CD14-positive monocyte (primary cell): ENCODE results near the gene ADD2. TPM values are rescaled to one million over a fixed set of nuclear protein-coding genes. Genes with fewer than 3 reads are reported as not detected.
A peak's percentile ranks its signal among the peaks of the same experiment; 100 is the strongest.

Source experiments
- DNase-seq, 3 donors: peaks; one replicate each; pipeline ENCODE4 v3.0.0-alpha.2; 2011 to 2022
- H2AFZ ChIP-seq: 2 replicates; pipeline ENCODE4 v1.6.0; 2012; ENCODE audit warnings: mild to moderate bottlenecking, low read depth, low read length, inconsistent platforms; ENCODE audit not compliant: insufficient read depth, poor library complexity, severe bottlenecking
- H3K27ac ChIP-seq, 2 donors: 1 replicate in 1 of 2; 2 replicates in 1 of 2; pipeline ENCODE4 v1.5.1; 2012 to 2013; ENCODE audit warnings: low read length in 2 of 2, control low read depth in 1 of 2, inconsistent platforms in 1 of 2, low read depth in 1 of 2, mild to moderate bottlenecking in 1 of 2
- H3K27me3 ChIP-seq, 2 donors: one replicate each; pipeline versions ENCODE4 v1.6.0 to v1.6.1; 2011 to 2013; ENCODE audit warnings: low read length in 2 of 2; ENCODE audit not compliant: control insufficient read depth in 2 of 2, insufficient read depth in 2 of 2
- H3K36me3 ChIP-seq, 2 donors: replicated peaks in 1 of 2; 1 replicate in 1 of 2; 2 replicates in 1 of 2; pipeline versions ENCODE4 v1.5.1 to v1.6.1; 2012 to 2013; ENCODE audit warnings: low read length in 2 of 2, control low read depth in 1 of 2, inconsistent platforms in 1 of 2, mild to moderate bottlenecking in 1 of 2; ENCODE audit not compliant: insufficient read depth in 2 of 2, control insufficient read depth in 1 of 2
- H3K4me1 ChIP-seq, 2 donors: 1 replicate in 1 of 2; 2 replicates in 1 of 2; pipeline versions ENCODE4 v1.5.1 to v1.6.1; 2012 to 2013; ENCODE audit warnings: low read length in 2 of 2, control low read depth in 1 of 2, inconsistent platforms in 1 of 2, mild to moderate bottlenecking in 1 of 2, moderate library complexity in 1 of 2; ENCODE audit not compliant: insufficient read depth in 2 of 2, control insufficient read depth in 1 of 2
- H3K4me2 ChIP-seq: replicated peaks from 2 replicates; pipeline ENCODE3; 2012; ENCODE audit warnings: low read length, moderate library complexity, mild to moderate bottlenecking; ENCODE audit not compliant: poor library complexity, severe bottlenecking; ENCODE audit errors: extremely low read depth
- H3K4me3 ChIP-seq, 3 experiments: fragments of 200-600 bp in 1 of 3; sonication (generic) in 1 of 3; replicated peaks in 1 of 3; 1 replicate in 2 of 3; 2 replicates in 1 of 3; pipeline ENCODE4 v1.5.1; 2011 to 2013; ENCODE audit warnings: low read length in 3 of 3, mild to moderate bottlenecking in 3 of 3, control low read depth in 2 of 3, low read depth in 2 of 3, inconsistent platforms in 1 of 3, moderate library complexity in 1 of 3
- H3K79me2 ChIP-seq: 2 replicates; pipeline ENCODE4 v1.6.0; 2012; ENCODE audit warnings: mild to moderate bottlenecking, control low read depth, inconsistent platforms, low read length, moderate library complexity; ENCODE audit not compliant: insufficient read depth
- H3K9ac ChIP-seq: 2 replicates; pipeline ENCODE4 v1.6.0; 2017; ENCODE audit warnings: low read length, mild to moderate bottlenecking; ENCODE audit not compliant: insufficient read depth, poor library complexity, severe bottlenecking
- H3K9me3 ChIP-seq, 2 donors: replicated peaks in 1 of 2; 1 replicate in 1 of 2; 2 replicates in 1 of 2; pipeline versions ENCODE4 v1.5.1 to v1.6.1; 2012 to 2013; ENCODE audit warnings: low read length in 2 of 2, control low read depth in 1 of 2; ENCODE audit not compliant: control insufficient read depth in 1 of 2, insufficient read depth in 1 of 2
- H4K20me1 ChIP-seq: 2 replicates; pipeline ENCODE4 v1.6.0; 2012; ENCODE audit warnings: mild to moderate bottlenecking, low read length, control low read depth, moderate library complexity; ENCODE audit not compliant: insufficient read depth
- H3K27ac Mint-ChIP-seq, 7 donors: one replicate each; pipeline ENCODE4 v1.8.0; 2020; ENCODE audit warnings: mild to moderate bottlenecking in 7 of 7, mixed read lengths in 7 of 7, moderate library complexity in 6 of 7, inconsistent platforms in 2 of 7
- H3K27me3 Mint-ChIP-seq, 3 donors: one replicate each; pipeline ENCODE4 v1.8.0; 2021 to 2022; ENCODE audit warnings: low read depth in 3 of 3, mild to moderate bottlenecking in 3 of 3, mixed read lengths in 3 of 3, moderate library complexity in 3 of 3, inconsistent platforms in 1 of 3
- H3K36me3 Mint-ChIP-seq, 2 donors: one replicate each; pipeline ENCODE4 v1.8.0; 2020; ENCODE audit warnings: mixed read lengths in 2 of 2, inconsistent platforms in 1 of 2, mild to moderate bottlenecking in 1 of 2
- H3K4me1 Mint-ChIP-seq: one replicate; pipeline ENCODE4 v1.8.0; 2020; ENCODE audit warnings: mild to moderate bottlenecking, mixed read lengths
- H3K4me3 Mint-ChIP-seq, 2 donors: one replicate each; pipeline ENCODE4 v1.8.0; 2020; ENCODE audit warnings: mild to moderate bottlenecking in 2 of 2, mixed read lengths in 2 of 2, moderate library complexity in 1 of 2
- H3K9me3 Mint-ChIP-seq, 7 donors: one replicate each; pipeline ENCODE4 v1.8.0; 2020 to 2022; ENCODE audit warnings: mixed read lengths in 7 of 7, mild to moderate bottlenecking in 6 of 7, moderate library complexity in 6 of 7, inconsistent platforms in 2 of 7
- whole genome bisulfite sequencing: methylation state at CpG from one replicate; pipeline ENCODE4 v1.1.5; 2013; ENCODE audit warnings: missing lambda C conversion rate; ENCODE audit not compliant: insufficient coverage; 5-methylcytosine and 5-hydroxymethylcytosine counted together
- intact Hi-C, 2 donors: fragments of 100-400 bp; cut with micrococcal nuclease; formaldehyde crosslinking; loops; one replicate each; pipeline versions ENCODE4 v1.15.0 to v1.15.1; 2023
- polyA minus RNA-seq: library from RNA; depleted of rRNA, polyadenylated mRNA; stranded (reverse); fragments of >200 nt; gene quantifications from 2 replicates; pipeline ENCODE4 v1.2.3, GENCODE V29; 2012
- polyA plus RNA-seq, 3 donors: library from polyadenylated mRNA; depleted of rRNA in 1 of 3; unstranded in 2 of 3; stranded (reverse) in 1 of 3; fragments of 300-500 nt in 2 of 3; fragments of >200 nt in 1 of 3; fragmentation: Illumina TruSeq in 2 of 3; gene quantifications; 1 replicate in 2 of 3; 2 replicates in 1 of 3; pipeline ENCODE4 v1.2.3, GENCODE V29; 2012 to 2021
- total RNA-seq, 12 experiments: library from RNA in 1 of 12; stranded (reverse) in 1 of 12; fragments of 120-200 nt in 1 of 12; gene quantifications; one replicate each; pipeline ENCODE4 v1.2.4 and lab custom pipeline; 2013 to 2026; ENCODE audit warnings: mixed read lengths in 6 of 12, inconsistent platforms in 1 of 12
- TF ChIP-seq, protein P1 (sequence below): fragments of 200-600 bp; IDR thresholded peaks from one replicate; pipeline ENCODE4 v1.8.0; 2022; ENCODE audit warnings: antibody characterized with exemption, mild to moderate bottlenecking

ADD2 gene, protein sequence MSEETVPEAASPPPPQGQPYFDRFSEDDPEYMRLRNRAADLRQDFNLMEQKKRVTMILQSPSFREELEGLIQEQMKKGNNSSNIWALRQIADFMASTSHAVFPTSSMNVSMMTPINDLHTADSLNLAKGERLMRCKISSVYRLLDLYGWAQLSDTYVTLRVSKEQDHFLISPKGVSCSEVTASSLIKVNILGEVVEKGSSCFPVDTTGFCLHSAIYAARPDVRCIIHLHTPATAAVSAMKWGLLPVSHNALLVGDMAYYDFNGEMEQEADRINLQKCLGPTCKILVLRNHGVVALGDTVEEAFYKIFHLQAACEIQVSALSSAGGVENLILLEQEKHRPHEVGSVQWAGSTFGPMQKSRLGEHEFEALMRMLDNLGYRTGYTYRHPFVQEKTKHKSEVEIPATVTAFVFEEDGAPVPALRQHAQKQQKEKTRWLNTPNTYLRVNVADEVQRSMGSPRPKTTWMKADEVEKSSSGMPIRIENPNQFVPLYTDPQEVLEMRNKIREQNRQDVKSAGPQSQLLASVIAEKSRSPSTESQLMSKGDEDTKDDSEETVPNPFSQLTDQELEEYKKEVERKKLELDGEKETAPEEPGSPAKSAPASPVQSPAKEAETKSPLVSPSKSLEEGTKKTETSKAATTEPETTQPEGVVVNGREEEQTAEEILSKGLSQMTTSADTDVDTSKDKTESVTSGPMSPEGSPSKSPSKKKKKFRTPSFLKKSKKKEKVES
- total RNA-seq (2013) = 0.81 TPM
- polyA plus RNA-seq (under 1 TPM; 0.18 to 0.56 (median 0.26) TPM), polyA minus RNA-seq (1.2 and 1.8 TPM in 2 replicates), total RNA-seq (lab: John Stamatoyannopoulos, UW) (0.64 to 30.6 (median 2.9) reads per million in 11 experiments)

DNA sequence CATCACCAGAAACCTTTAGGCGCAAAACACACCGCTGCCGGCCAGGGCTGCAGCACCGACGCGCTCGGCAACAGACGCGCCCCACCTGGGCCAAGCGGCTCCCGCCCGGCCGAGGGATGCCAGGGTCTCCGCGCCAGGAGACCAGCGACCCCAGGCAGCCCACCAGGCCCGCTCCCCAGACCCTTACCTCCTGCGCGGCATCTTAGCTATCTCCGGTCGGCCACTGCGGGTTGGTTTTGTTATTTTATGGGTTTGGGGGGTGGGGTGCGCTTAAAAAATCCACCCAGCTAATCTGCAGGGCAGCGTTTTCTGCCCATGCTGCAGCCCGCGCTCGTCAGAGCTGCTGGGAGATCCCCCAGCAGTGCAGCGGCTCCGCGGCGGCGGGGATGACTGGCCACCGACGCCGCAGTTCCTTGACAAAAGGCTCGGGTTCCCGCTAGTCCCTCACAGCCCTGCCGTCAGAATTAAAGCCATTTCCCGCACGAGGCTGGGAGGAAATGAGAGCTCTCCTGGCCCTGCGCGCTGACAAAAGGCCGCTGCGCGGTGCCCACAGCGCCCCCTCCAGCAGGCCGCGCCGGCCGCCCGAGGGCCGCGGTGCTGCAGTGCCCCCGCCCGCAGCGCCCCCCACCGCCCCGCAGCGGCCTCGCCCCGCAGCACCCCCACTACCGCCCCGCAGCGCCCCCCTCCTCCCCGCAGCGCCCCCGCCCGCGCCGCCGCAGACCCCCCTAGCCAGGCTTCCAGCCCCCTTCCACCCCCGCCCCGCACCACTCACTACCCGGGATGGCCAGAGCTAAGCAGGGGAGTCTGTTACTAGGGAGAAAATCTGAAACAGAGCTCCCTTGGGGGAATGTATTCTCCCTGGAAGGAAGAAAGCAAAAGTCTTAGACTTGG is at the start of gene ADD2:
ADD2 (minus strand) TSS at position 502 of the 891 bp plus-strand sequence. CDS start 61,792 bp downstream, outside the sequence.
- H3K79me2 ChIP-seq = no peaks in the 10 kb centered on the region
- Mint-ChIP-seq H3K9me3 (peaks cover 0 to 24% (median 6%) of the 10 kb centered on the region in 7 donors), H3K4me3 (peak within 1 kb of the TSS; percentile 75 to 94), H3K36me3 (peaks cover 3 to 7% of the 10 kb centered on the region in 2 donors), H3K4me1 (peaks cover 16% of the 10 kb centered on the region), H3K27me3 (peaks cover 47 to 74% (median 67%) of the 10 kb centered on the region in 3 donors), H3K27ac (peak within 1 kb of the TSS in 1 of 7 donors; percentile 61)
- no peaks in the 10 kb centered on the region for H4K20me1 ChIP-seq
- intact Hi-C loops = no loop called here
- H2AFZ ChIP-seq = peak within 1 kb of the TSS; percentile 68
- H3K4me1 ChIP-seq = peaks cover 16 to 17% of the 10 kb centered on the region in 2 donors
- peak; percentile 34 to 63 (median 48) for DNase-seq
- H3K4me2 ChIP-seq = peak within 1 kb of the TSS; percentile 81
- TF ChIP-seq, protein P1, sequence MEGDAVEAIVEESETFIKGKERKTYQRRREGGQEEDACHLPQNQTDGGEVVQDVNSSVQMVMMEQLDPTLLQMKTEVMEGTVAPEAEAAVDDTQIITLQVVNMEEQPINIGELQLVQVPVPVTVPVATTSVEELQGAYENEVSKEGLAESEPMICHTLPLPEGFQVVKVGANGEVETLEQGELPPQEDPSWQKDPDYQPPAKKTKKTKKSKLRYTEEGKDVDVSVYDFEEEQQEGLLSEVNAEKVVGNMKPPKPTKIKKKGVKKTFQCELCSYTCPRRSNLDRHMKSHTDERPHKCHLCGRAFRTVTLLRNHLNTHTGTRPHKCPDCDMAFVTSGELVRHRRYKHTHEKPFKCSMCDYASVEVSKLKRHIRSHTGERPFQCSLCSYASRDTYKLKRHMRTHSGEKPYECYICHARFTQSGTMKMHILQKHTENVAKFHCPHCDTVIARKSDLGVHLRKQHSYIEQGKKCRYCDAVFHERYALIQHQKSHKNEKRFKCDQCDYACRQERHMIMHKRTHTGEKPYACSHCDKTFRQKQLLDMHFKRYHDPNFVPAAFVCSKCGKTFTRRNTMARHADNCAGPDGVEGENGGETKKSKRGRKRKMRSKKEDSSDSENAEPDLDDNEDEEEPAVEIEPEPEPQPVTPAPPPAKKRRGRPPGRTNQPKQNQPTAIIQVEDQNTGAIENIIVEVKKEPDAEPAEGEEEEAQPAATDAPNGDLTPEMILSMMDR = peak; percentile 27
- peak within 1 kb of the TSS; percentile 18 for H3K9ac ChIP-seq
- peaks cover 0 to 4% of the 10 kb centered on the region in 2 donors for H3K9me3 ChIP-seq
- H3K27ac ChIP-seq = no peak within 1 kb of the TSS
- H3K36me3 ChIP-seq = no peaks in the 10 kb centered on the region
- H3K4me3 ChIP-seq = peak within 1 kb of the TSS; percentile 17 to 73 (median 36)
- peaks cover 54 to 62% of the 10 kb centered on the region in 2 donors for H3K27me3 ChIP-seq
- 1% methylated on average over 39 of the region's 74 CpGs for WGBS
